GM21423 (cell line): ENCODE data around the gene FLT1.

ENCODE experiments used
- ATAC-seq: cut with Tn5 transposase; IDR thresholded peaks from one replicate; pipeline ENCODE4 v1.9.1; 2021; ENCODE audit warnings: mild to moderate bottlenecking, moderate library complexity; ENCODE audit not compliant: unreplicated experiment

The FLT1 gene

GRCh38 chr13:28464861-28465460 lies 30.0 kb downstream of the FLT1 start:
- no peak for ATAC-seq

GRCh38 chr13:28463481-28463880 lies 31.4 kb downstream of the FLT1 start:
- ATAC-seq: no peak

- ATAC-seq: no peak
Observed at GRCh38 chr13:28459911-28460310, 35.0 kb downstream of the FLT1 start.

GRCh38 chr13:28458608-28459007 lies 36.3 kb downstream of the FLT1 start:
- ATAC-seq: no peak

GRCh38 chr13:28458051-28458450 lies 36.9 kb downstream of the FLT1 start:
- no peak for ATAC-seq

- no peak for ATAC-seq
Observed at GRCh38 chr13:28457521-28457920, 37.4 kb downstream of the FLT1 start.

- no peak for ATAC-seq
Observed at GRCh38 chr13:28455580-28456194, 39.2 kb downstream of the FLT1 start.

- no peak for ATAC-seq
Observed at GRCh38 chr13:28452755-28453154, 42.2 kb downstream of the FLT1 start.

- no peak for ATAC-seq
Observed at GRCh38 chr13:28451482-28452217, 43.3 kb downstream of the FLT1 start.

GRCh38 chr13:28449826-28450773 lies 44.8 kb downstream of the FLT1 start:
- ATAC-seq: peak; percentile 55

- no peak for ATAC-seq
Observed at GRCh38 chr13:28448651-28449358, 46.1 kb downstream of the FLT1 start.

- ATAC-seq: no peak
Observed at GRCh38 chr13:28447989-28448388, 46.9 kb downstream of the FLT1 start.

- no peak for ATAC-seq
Observed at GRCh38 chr13:28447206-28447605, 47.7 kb downstream of the FLT1 start.

GRCh38 chr13:28442839-28443238 lies 52.1 kb downstream of the FLT1 start:
- no peak for ATAC-seq

GRCh38 chr13:28441529-28441928 lies 53.4 kb downstream of the FLT1 start:
- no peak for ATAC-seq

- ATAC-seq: no peak
Observed at GRCh38 chr13:28440774-28441504, 54.0 kb downstream of the FLT1 start.

- ATAC-seq: no peak
Observed at GRCh38 chr13:28438598-28439334, 56.2 kb downstream of the FLT1 start.

- no peak for ATAC-seq
Observed at GRCh38 chr13:28438067-28438466, 56.9 kb downstream of the FLT1 start.

- no peak for ATAC-seq
Observed at GRCh38 chr13:28435917-28436316, 59.0 kb downstream of the FLT1 start.
